Duodenal mucosa (tissue), 2 donors: ENCODE data around the gene MACC1.

Source experiments
- H3K27ac ChIP-seq: one replicate; pipeline ENCODE4 v1.7.0; 2013; ENCODE audit warnings: low read depth, low read length
- H3K27me3 ChIP-seq, 2 donors: one replicate each; pipeline ENCODE4 v1.7.0; 2013; ENCODE audit warnings: low read length in 2 of 2, control low read depth in 1 of 2; ENCODE audit not compliant: insufficient read depth in 2 of 2, control insufficient read depth in 1 of 2
- H3K36me3 ChIP-seq, 2 donors: one replicate each; pipeline ENCODE4 v1.7.0; 2013; ENCODE audit warnings: low read length in 2 of 2, control low read depth in 1 of 2; ENCODE audit not compliant: insufficient read depth in 2 of 2, control insufficient read depth in 1 of 2
- H3K4me1 ChIP-seq, 2 donors: one replicate each; pipeline ENCODE4 v1.7.0; 2013; ENCODE audit warnings: low read length in 2 of 2, control low read depth in 1 of 2; ENCODE audit not compliant: insufficient read depth in 2 of 2, control insufficient read depth in 1 of 2
- H3K4me3 ChIP-seq, 2 donors: one replicate each; pipeline ENCODE4 v1.7.0; 2013; ENCODE audit warnings: low read length in 2 of 2, low read depth in 1 of 2
- H3K9ac ChIP-seq, 2 donors: one replicate each; pipeline ENCODE4 v1.7.0; 2013; ENCODE audit warnings: low read length in 2 of 2, low read depth in 1 of 2
- H3K9me3 ChIP-seq, 2 donors: one replicate each; pipeline ENCODE4 v1.7.0; 2013; ENCODE audit warnings: low read length in 2 of 2, control low read depth in 1 of 2; ENCODE audit not compliant: control insufficient read depth in 1 of 2

The MACC1 gene

DNA sequence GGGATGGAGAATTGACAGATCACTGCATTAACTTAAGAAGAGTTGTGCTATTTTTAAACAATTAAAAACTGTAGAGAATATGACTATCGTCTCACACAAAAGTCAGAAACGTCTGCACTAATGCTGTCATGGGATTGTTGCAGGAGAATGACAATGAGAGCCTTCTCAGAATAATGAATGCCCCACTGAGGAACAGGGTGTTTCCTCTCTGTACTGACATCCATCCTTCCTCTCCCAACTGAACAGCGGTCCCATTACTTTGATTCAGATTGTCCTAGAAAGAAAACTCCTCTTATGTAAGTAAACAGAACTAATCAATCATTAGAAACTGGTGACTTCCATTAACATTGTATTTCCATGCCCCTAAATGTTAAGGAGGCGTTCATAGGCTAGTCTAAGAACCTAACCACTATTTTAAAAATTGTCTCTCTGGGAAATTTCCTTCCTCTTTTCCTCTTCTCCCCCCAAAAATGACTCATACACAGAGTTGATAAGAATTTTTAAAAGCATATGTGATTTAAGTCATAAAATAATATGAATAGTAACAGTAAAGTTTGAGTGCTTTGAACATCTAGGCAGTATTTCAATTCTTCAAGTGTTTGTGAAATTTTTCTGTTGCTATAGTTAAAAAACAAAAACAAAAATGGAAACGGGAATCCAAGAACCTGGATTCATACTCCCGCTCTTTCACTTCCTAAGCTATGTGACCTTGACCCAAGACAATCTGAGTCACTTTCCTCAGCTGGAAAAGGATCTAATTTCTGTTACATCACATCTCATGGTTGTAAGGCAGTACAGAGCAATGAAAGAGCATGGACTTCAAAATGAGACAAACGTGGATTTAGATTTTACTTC lies 12.7 kb upstream of the MACC1 start:
- no peak overlapping the region for H3K4me3 ChIP-seq
- H3K27ac ChIP-seq, result no peak overlapping the region
- H3K9me3 ChIP-seq, result no peaks in the 10 kb centered on the region
- H3K27me3 ChIP-seq, result no peaks in the 10 kb centered on the region
- no peak overlapping the region for H3K9ac ChIP-seq
- no peaks in the 10 kb centered on the region for H3K36me3 ChIP-seq
- peaks cover 0 to 15% of the 10 kb centered on the region in 2 donors for H3K4me1 ChIP-seq

GRCh38 chr7:20229081-20229480 lies 11.9 kb upstream of the MACC1 start:
- Histone ChIP-seq H3K4me1 (peaks cover 0 to 7% of the 10 kb centered on the region in 2 donors), H3K36me3 (no peaks in the 10 kb centered on the region), H3K27ac (no peak overlapping the region), H3K9ac (no peak overlapping the region), H3K27me3 (no peaks in the 10 kb centered on the region), H3K4me3 (no peak overlapping the region), H3K9me3 (no peaks in the 10 kb centered on the region)

DNA sequence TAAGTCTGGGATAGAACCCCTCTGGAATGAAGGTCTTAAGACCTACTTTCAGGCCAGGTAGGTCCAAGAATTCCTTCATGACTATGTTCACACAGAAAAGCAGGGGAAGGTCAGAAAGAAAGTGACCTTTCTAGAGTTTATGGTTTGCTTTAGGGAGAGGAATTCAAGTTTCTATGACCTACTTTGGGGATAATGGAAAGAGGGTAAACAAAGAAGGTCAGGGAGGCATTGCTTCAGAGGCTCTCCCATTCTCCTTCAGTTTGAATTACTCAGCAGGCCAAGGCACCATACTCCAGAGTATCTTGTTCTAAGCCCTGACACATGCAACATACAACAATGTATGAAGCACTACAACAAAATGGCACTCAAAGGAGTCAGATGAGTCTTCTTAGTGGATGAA lies 11.5 kb upstream of the MACC1 start:
- Histone ChIP-seq H3K36me3 (no peaks in the 10 kb centered on the region), H3K9me3 (no peaks in the 10 kb centered on the region), H3K27me3 (no peaks in the 10 kb centered on the region), H3K27ac (no peak overlapping the region), H3K9ac (no peak overlapping the region), H3K4me1 (peaks cover 0 to 3% of the 10 kb centered on the region in 2 donors), H3K4me3 (no peak overlapping the region)

- no peaks in the 10 kb centered on the region for H3K4me1 ChIP-seq
- H3K27ac ChIP-seq, result no peak overlapping the region
- H3K4me3 ChIP-seq, result no peak overlapping the region
- H3K9ac ChIP-seq, result no peak overlapping the region
- no peaks in the 10 kb centered on the region for H3K9me3 ChIP-seq
- no peaks in the 10 kb centered on the region for H3K36me3 ChIP-seq
- no peaks in the 10 kb centered on the region for H3K27me3 ChIP-seq
Measured at GRCh38 chr7:20227291-20227795, 10.2 kb upstream of the MACC1 start.

DNA sequence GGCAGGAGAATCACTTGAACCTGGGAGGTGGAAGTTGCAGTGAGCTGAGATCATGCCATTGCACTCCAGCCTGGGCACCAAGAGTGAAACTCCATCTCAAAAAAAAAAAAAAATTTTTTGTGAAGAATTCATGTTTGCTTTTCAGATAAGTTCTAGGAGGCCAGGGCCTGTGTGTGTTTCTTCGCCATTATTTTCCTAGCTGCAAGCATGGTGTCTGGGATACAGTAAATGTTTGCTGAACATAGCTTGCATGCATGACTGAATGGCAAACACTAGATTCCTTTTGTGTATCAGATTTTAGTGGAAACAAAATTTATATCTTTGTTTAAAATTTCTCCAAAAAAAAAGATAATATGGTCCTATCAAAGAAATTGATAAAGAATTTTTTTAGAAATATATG lies 9.7 kb upstream of the MACC1 start:
- no peaks in the 10 kb centered on the region for H3K9me3 ChIP-seq
- H3K9ac ChIP-seq, result no peak overlapping the region
- H3K36me3 ChIP-seq, result no peaks in the 10 kb centered on the region
- no peaks in the 10 kb centered on the region for H3K4me1 ChIP-seq
- no peaks in the 10 kb centered on the region for H3K27me3 ChIP-seq
- no peak overlapping the region for H3K27ac ChIP-seq
- no peak overlapping the region for H3K4me3 ChIP-seq

- Histone ChIP-seq H3K9me3 (no peaks in the 10 kb centered on the region), H3K36me3 (no peaks in the 10 kb centered on the region), H3K4me3 (no peak overlapping the region), H3K27ac (no peak overlapping the region), H3K4me1 (peaks cover 11 to 12% of the 10 kb centered on the region in 2 donors), H3K9ac (no peak overlapping the region), H3K27me3 (no peaks in the 10 kb centered on the region)
Measured at GRCh38 chr7:20225384-20225783, 8.2 kb upstream of the MACC1 start.

- Histone ChIP-seq H3K27me3 (no peaks in the 10 kb centered on the region), H3K27ac (no peak overlapping the region), H3K4me3 (no peak overlapping the region), H3K4me1 (peaks cover 25 to 26% of the 10 kb centered on the region in 2 donors), H3K9me3 (no peaks in the 10 kb centered on the region), H3K36me3 (no peaks in the 10 kb centered on the region), H3K9ac (no peak overlapping the region)
Measured at GRCh38 chr7:20224025-20224424, 6.8 kb upstream of the MACC1 start.

- H3K4me3 ChIP-seq, result no peak overlapping the region
- H3K27ac ChIP-seq, result no peak overlapping the region
- H3K36me3 ChIP-seq, result no peaks in the 10 kb centered on the region
- no peaks in the 10 kb centered on the region for H3K9me3 ChIP-seq
- no peak overlapping the region for H3K9ac ChIP-seq
- H3K4me1 ChIP-seq, result peaks cover 29 to 32% of the 10 kb centered on the region in 2 donors
- no peaks in the 10 kb centered on the region for H3K27me3 ChIP-seq
Measured at GRCh38 chr7:20223356-20223755, 6.2 kb upstream of the MACC1 start.

DNA sequence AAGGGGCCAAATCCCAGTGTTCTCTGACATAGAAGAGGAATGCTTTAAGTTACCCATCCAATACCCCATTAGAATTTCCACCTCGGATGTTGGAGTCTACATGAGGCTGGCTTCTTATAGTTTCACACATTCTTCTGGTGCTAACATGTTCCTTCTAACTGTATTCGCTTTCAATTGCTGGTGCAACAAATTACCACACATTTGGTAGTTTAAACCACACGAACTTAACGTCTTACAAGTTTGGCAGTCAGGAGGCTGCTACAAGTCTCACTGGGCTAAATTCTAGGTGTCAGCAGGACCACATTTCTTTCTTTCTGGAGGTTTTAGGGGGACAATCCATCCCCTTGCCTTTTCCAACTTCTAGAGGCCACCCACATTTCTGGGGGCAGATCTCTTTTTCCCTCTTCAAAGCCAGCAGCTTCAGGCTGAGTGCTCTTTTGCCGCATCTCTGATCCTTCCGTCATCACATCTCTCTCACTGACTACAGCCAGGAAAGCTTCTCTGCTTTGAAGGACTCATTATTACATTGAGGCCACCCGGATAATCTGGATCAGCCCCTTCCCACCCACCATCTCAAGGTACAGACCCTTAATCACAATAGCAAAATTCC lies 5.1 kb upstream of the MACC1 start:
- no peak overlapping the region for H3K4me3 ChIP-seq
- H3K9me3 ChIP-seq, result no peaks in the 10 kb centered on the region
- no peak overlapping the region for H3K9ac ChIP-seq
- peaks cover 37 to 40% of the 10 kb centered on the region in 2 donors for H3K4me1 ChIP-seq
- H3K27me3 ChIP-seq, result no peaks in the 10 kb centered on the region
- no peak overlapping the region for H3K27ac ChIP-seq
- H3K36me3 ChIP-seq, result no peaks in the 10 kb centered on the region

DNA sequence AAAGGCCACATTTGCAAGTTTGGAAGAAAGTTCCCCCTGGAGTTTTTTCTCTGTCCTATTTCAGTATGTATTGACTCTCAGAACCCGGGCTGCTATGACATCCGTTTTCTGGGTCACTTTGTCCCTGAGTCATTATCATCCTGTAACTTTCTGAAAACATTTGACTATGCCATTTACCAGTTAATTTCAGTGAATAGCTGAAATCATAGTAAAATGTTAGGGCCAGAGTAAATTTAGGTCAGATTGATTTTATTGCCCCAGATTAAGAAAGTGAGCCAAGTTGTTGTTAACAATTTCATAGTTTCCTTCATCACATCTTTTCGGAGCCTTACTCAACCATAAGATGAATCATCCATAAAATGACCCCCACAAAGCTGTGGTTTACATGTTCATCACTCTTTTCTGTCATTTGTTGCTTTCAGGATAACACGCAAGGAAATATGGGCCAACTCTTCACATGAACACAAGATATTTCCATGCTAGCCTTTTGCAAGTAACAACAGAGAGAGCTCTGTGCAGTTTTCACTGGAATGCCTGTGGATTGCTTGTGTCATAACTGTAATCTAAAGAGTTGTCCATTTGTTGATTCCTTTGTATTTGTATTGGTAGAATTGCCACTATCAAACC lies 3.9 kb upstream of the MACC1 start:
- H3K9ac ChIP-seq, result no peak overlapping the region
- no peaks in the 10 kb centered on the region for H3K27me3 ChIP-seq
- H3K4me3 ChIP-seq, result no peak overlapping the region
- no peaks in the 10 kb centered on the region for H3K36me3 ChIP-seq
- peak overlapping the region; percentile 53 for H3K27ac ChIP-seq
- peaks cover 37 to 40% of the 10 kb centered on the region in 2 donors for H3K4me1 ChIP-seq
- H3K9me3 ChIP-seq, result no peaks in the 10 kb centered on the region
